NCI-H345 (cell line): ENCODE results near the gene MAGI2.
"Not testable (repeated sequence)": the region's sequence is repeated elsewhere in the genome, so short reads cannot be mapped to it uniquely, and the experiment has no call there.

Experiments
- DNase-seq: peaks from one replicate; lab custom pipeline; 2025; lab: John Stamatoyannopoulos, UW

Gene MAGI2

DNA sequence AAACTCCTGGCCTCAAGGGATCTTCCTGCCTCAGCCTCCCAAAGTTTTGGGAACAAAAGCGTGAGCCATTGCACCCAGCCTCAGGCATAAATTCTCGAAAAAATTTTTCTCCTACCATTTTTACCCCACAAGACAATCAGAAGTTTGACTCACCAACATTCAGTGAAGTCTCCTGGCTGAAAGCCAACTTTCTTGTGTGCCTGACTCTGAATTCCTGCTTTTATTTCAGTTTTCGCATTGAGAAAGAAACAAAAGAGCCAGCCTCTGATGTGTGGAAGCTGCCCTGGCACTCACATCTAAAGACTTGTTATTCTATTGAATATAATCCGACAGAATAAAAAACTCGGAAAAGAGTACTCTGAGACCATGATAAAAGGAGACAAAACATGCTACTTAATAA, 402.9 kb downstream of the MAGI2 start:
- DNase-seq = peak; percentile 19

DNA sequence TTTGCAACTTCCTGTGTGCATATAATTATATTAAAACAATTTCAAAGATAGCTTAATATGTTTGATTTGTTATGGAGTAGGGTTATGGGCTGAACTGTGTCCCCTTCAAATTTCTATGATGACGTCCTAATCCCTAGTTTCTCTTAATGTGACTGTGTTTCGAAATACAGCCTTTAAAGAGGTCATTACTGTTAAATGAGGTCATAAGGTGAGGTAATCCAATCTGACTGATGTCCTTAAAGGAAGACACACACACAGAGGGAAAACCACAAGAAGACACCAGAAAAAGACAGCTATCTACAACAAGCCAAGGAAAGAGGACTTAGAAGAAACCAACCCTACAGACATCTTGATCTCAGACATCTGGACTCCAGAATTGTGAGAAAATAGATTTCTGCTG, 407.4 kb downstream of the MAGI2 start:
- no peak for DNase-seq

DNA sequence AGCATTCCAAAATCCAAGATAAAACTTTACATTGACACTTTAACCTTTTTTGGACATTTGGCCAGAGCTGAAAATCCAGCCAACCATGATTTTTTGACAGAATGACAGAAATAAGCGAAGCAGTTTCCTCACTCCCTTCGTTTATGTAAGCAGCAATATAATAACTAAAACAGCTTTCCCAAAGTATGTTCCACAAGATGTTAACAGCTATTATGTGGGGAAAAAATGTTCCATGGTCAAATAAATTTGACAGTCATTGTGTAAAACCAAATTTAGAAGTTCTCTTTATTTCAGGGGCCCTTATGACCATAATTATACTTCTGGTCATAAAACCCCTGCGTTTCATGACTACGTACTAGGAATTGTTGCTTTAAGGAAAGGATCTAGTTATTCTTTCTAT, 416.5 kb downstream of the MAGI2 start:
- no peak for DNase-seq

- no peak for DNase-seq
Observed at GRCh38 chr7:79036356-79036755, 417.1 kb downstream of the MAGI2 start.

DNA sequence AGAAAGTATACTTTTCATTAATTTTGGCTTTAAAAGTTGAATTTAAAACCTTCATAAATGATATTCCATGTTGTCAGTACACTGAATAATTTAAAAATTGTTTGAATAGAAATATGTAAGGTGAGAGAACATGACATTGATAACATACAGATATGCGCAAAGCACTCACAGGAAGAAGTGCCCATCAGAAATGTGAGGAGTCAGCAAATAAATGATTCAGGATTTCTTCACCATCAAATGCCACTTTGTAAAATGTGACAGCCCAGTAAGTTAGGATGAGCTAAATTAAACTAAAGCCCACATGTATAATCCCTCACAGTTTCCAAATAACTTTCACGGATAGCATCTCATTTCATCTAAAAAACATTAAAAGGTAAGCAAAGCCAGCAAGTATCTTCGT, 417.6 kb downstream of the MAGI2 start:
- no peak for DNase-seq

GRCh38 chr7:79034730-79035129, 418.7 kb downstream of the MAGI2 start:
- no peak for DNase-seq

- not testable (repeated sequence) for DNase-seq
Observed at GRCh38 chr7:79019711-79020110, 433.8 kb downstream of the MAGI2 start.

DNA sequence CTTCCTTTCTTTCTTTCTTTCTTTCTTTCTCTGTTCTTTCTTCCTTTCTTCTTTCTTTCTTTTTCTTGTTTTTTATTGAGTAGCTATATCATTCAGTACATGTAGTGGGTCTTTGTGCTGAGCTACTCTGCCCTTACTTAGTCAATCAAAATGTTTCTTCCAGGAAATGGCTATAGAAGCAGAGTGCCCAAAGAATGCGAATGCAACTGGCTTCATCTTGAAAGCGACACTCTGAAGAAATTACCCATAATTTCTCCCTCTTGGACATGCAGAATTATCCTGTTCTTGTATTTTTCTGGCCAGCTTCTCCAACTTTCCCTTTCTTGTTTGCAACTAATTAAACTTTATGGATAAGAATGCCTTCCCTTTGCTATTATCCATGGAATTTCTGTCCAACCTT, 441.5 kb downstream of the MAGI2 start:
- DNase-seq = no peak

GRCh38 chr7:79009647-79010046, 443.8 kb downstream of the MAGI2 start:
- no peak for DNase-seq

DNA sequence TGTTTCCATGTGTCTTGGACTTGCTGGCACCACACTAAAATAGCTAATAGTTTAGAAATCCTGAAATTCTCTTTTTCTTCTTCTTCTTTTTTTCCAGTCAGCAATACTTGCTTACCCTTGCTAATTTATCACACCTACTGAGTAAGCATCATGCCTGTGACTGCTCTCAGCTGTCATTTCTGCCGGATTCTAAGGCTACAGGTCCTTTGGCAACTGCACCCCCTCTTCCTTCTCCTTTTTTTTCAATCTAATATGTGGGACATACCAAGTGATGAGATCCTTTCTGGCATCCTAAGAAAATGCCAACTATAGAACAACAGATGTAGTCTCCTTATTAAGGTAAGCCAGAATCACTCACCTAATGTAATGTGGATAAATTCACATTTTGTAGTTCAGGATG, 444.7 kb downstream of the MAGI2 start:
- DNase-seq = no peak

- no peak for DNase-seq
Observed at GRCh38 chr7:78996013-78996412, 457.5 kb downstream of the MAGI2 start.

GRCh38 chr7:78993341-78993740, 460.1 kb downstream of the MAGI2 start:
- DNase-seq = no peak

DNA sequence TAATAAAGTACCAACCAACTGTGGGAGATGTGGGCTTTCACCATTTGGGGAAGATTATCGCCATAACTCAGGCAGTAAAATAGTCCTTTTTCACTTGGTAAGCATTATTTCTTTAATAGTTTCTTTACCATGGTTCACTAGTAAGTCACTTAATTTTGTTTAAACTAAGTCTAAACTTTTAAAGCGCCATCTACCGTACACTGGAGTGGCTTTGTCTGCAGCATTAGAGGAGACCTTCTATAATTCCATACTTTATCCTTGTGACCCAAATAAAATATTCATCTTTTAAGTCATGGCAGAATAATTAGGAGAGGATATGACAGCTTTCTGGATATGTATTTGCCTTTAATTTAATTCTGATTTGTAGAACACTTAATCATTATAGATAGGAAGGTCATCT, 468.0 kb downstream of the MAGI2 start:
- DNase-seq = no peak

- DNase-seq = no peak
Observed at GRCh38 chr7:78983483-78983882, 470.0 kb downstream of the MAGI2 start.

GRCh38 chr7:78970440-78970916, 483.0 kb downstream of the MAGI2 start:
- no peak for DNase-seq

GRCh38 chr7:78968951-78969350, 484.5 kb downstream of the MAGI2 start:
- no peak for DNase-seq

- DNase-seq = not testable (repeated sequence)
Observed at GRCh38 chr7:78967561-78967960, 485.9 kb downstream of the MAGI2 start.

DNA sequence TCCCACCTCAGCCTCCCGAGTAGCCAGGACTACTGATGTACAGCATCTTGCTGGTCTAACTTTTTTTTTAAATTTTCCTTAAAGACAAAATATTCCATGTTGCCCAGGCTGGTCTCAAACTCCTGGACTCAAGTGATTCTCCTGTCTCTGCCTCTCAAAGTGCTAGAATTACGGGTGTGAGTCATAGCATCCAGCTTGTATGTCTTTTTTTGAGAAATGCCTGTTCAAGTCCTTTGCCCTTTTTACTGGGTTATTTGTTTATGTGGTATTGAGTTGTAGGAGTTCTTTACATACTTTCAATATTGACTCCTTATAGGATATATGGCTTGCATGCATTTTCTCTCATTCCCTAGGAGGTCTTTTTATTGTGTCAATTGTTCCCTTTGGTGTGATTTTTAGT, 486.4 kb downstream of the MAGI2 start:
- no peak for DNase-seq

DNA sequence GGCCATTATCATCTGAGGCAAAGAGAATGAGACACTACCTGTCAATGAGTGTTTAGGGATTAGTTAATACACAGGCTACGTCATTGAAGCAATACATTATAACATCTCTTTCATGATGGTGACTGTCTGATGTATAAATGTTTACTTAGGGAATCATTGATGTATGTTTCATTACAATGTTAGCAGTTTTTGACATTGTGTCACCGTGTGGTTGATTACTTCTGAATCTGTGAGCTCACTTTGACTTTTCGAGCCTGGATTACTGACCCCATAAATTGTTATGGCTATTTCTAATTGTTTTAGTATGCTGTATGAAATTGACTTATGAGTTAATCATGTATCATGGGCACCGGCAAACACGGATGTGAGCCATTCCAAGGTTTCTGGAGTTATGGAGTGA, 494.0 kb downstream of the MAGI2 start:
- DNase-seq = no peak

DNA sequence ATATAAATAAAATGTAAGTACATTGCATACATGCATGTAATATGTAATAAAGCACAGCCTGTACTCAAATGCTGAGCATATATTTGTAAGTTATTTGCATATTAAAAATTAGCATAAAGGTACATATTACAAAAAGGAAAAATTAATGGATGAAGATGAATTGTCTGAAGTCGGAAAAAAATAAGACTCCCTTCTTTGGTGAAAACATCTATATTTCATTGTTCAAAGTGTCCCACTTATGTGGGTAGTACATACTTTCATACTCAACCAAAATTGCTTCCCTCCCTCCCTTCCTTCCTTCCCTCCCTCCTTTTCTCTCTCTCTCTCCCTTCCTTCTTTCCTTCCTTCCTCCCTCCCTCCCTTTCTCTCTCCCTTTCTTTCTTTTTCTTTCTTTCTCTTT, 498.1 kb downstream of the MAGI2 start:
- no peak for DNase-seq

GRCh38 chr7:78953726-78954363, 499.6 kb downstream of the MAGI2 start:
- DNase-seq = no peak

GRCh38 chr7:78953090-78953489, 500.4 kb downstream of the MAGI2 start:
- DNase-seq = no peak

GRCh38 chr7:78939669-78940068, 513.8 kb downstream of the MAGI2 start:
- peak; percentile 71 for DNase-seq

DNA sequence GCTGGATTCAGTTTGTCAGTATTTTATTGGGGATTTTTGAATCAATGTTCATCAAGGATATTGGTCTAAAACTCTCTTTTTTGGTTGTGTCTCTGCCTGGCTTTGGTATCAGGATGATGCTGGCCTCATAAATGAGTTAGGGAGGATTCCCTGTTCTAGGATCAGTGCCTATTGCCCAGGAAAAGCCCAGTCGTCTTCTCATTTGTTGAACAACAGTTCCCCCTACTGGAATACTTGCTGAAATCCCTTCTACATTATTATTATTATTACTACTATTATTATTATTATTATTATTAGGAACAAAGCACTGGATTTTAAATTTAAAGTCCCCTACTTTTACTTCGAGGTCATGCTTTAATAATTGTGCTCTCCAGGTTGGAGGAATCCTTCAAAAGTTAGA, 528.9 kb downstream of the MAGI2 start:
- DNase-seq = peak; percentile 6
